PFSK-1 (cell line): ENCODE measurements around the gene NXPH4.

Source experiments
- FOXP2 ChIP-seq: optimal IDR thresholded peaks from 2 replicates; pipeline ENCODE3; 2011; ENCODE audit warnings: borderline replicate concordance, control low read depth, inconsistent platforms; ENCODE audit not compliant: insufficient read depth; ENCODE audit errors: extremely low read length, extremely low read depth
- POLR2AphosphoS5 ChIP-seq: IDR thresholded peaks from 2 replicates; pipeline ENCODE4 v1.6.1; 2012; ENCODE audit warnings: low read depth, mild to moderate bottlenecking, control low read depth, low read length, moderate library complexity
- SIN3A ChIP-seq: IDR thresholded peaks from 2 replicates; pipeline ENCODE4 v1.6.1; 2012; ENCODE audit warnings: mild to moderate bottlenecking, low read length, moderate library complexity, borderline replicate concordance; ENCODE audit not compliant: insufficient read depth
- TAF1 ChIP-seq: IDR thresholded peaks from 2 replicates; pipeline ENCODE4 v1.6.1; 2012; ENCODE audit warnings: low read length, control low read depth, borderline replicate concordance; ENCODE audit not compliant: insufficient read depth
- TF ChIP-seq, protein P1 (sequence below), 2 experiments: IDR thresholded peaks; 2 replicates each; pipeline versions ENCODE4 v1.6.1 to v1.8.0; 2011 to 2012; ENCODE audit warnings: low read depth in 2 of 2, low read length in 2 of 2, control low read depth in 1 of 2, inconsistent platforms in 1 of 2, mild to moderate bottlenecking in 1 of 2, moderate library complexity in 1 of 2; ENCODE audit not compliant: insufficient read depth in 1 of 2

Gene NXPH4

DNA sequence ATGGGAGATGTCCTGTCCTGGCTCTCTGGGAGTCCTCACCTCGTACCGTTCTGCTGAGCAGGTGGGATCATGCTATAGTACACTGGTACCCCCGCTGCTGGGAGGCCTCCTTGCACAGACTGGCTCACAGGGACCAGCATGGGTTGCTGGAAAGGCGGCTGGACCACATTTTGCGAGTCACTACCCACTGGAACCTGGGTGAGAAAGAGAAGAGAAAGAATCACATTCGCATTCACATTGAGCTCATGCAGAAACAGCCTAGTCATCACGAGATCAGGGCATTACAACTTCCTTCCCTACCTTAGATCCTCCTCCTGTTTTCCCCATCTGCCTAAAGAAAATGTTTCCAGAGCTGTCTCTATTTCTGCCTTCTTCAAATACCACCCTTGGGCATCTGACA is 51.7 kb downstream of the NXPH4 start:
- TF ChIP-seq POLR2AphosphoS5 (no peak), FOXP2 (no peak), SIN3A (no peak)

DNA sequence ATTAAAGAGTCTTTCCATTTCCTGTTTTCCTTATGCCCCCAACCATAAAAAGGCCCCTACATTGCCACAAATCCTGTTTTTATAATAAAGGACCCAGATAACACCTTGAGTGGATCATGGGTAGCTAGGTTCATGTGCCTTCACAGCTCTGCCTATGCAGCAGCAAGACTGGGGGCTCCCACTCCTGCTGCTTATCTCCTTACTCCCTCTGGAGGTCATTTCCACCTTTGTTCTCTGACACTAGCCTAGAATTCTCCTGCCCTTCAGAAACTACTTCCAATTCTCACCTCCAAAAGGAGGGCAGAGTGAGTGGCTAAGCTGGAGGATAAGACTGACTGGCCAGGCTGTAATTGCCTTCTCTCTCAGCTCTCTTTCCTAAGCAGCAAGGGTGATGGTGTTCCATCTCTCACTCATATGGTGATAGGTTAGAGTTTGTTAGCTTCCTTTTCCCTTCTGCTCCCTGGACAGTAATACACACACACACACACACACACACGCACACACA is 54.4 kb downstream of the NXPH4 start:
- TF ChIP-seq SIN3A, result no peak
- TF ChIP-seq, protein P1, sequence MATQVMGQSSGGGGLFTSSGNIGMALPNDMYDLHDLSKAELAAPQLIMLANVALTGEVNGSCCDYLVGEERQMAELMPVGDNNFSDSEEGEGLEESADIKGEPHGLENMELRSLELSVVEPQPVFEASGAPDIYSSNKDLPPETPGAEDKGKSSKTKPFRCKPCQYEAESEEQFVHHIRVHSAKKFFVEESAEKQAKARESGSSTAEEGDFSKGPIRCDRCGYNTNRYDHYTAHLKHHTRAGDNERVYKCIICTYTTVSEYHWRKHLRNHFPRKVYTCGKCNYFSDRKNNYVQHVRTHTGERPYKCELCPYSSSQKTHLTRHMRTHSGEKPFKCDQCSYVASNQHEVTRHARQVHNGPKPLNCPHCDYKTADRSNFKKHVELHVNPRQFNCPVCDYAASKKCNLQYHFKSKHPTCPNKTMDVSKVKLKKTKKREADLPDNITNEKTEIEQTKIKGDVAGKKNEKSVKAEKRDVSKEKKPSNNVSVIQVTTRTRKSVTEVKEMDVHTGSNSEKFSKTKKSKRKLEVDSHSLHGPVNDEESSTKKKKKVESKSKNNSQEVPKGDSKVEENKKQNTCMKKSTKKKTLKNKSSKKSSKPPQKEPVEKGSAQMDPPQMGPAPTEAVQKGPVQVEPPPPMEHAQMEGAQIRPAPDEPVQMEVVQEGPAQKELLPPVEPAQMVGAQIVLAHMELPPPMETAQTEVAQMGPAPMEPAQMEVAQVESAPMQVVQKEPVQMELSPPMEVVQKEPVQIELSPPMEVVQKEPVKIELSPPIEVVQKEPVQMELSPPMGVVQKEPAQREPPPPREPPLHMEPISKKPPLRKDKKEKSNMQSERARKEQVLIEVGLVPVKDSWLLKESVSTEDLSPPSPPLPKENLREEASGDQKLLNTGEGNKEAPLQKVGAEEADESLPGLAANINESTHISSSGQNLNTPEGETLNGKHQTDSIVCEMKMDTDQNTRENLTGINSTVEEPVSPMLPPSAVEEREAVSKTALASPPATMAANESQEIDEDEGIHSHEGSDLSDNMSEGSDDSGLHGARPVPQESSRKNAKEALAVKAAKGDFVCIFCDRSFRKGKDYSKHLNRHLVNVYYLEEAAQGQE (IDR thresholded peaks at IDR 0.05; ENCODE audit: insufficient read depth in 1 of 2, low read depth in 2 of 2, low read length in 2 of 2), result no peak
- TF ChIP-seq TAF1, result no peak
- no peak for TF ChIP-seq POLR2AphosphoS5
- TF ChIP-seq FOXP2, result no peak

DNA sequence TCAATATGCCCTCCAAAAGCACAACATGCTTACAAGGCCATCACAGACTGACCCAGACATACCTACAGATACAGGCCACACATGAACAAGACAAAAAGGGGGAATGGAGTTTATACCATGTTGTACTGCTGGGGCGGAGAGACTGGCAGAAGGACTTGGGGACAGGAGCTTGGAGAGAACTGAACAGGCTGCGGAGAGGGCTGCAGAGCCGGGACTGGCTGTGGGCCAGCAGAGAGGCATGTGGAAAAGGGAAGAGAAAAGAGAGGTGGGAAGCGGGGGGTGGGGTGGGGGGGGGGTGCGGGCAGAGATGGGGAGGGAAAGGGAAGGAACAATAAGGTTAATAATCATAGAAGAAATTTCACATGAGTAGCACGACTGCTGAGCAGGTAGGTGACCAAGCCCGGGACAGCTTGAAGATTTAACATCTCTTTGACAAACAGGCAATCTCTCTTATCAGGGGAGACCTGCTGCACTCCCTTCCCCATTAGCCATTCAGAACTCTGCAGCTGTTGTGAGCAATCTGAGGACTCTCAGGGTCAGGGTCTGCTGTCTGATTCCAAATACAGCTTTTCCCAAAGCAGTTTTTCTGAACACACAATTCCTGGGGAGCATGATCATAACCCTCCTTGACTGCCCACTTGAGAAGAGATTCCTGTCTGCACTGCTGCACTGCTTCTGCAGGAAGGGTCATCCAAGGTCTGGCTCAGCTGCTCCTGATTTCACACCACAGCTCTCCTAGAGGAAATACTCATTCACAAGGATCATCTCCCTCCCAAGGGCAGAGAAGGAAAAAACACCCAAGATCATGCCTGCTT is 56.0 kb downstream of the NXPH4 start:
- TF ChIP-seq FOXP2 (peak; percentile 9), TAF1 (no peak), POLR2AphosphoS5 (no peak), SIN3A (no peak)
- TF ChIP-seq, protein P1 (IDR thresholded peaks at IDR 0.05; ENCODE audit: insufficient read depth in 1 of 2, low read depth in 2 of 2, low read length in 2 of 2), result no peak

DNA sequence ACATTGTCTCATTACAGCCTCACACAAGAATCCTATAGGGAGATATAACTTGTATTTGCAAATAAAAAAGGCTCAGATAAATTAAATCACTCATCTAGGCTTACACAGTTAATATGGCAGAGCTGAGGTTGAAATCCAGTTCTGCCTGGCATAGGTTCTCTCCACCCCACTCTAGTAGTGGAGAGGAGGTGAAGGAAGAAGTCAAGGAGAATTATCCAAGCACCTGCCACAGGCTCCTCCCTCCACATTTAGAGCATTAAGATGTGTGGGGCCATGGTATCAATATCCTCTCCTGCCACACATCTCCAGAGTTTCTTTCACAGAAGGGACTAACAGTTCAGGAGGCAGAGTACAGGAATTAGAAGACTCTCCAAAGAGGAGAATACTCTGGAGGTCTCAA is 56.9 kb downstream of the NXPH4 start:
- TF ChIP-seq POLR2AphosphoS5, result no peak
- no peak for TF ChIP-seq FOXP2
- no peak for TF ChIP-seq TAF1
- no peak for TF ChIP-seq SIN3A
- TF ChIP-seq, protein P1 (IDR thresholded peaks at IDR 0.05; ENCODE audit: insufficient read depth in 1 of 2, low read depth in 2 of 2, low read length in 2 of 2), result no peak
